Colonic mucosa (tissue), 4 donors: ENCODE data around the gene KDM1A. TPM values are rescaled to one million over a fixed set of nuclear protein-coding genes. Genes with fewer than 3 reads are reported as not detected.

ENCODE experiments used
- DNase-seq: peaks from one replicate; pipeline ENCODE4 v3.0.0-alpha.2; 2020
- H3K27ac ChIP-seq: fragments of 200-600 bp; one replicate; pipeline ENCODE4 v1.8.0; 2021
- H3K27me3 ChIP-seq: fragments of 200-600 bp; one replicate; pipeline ENCODE4 v1.8.0; 2021
- H3K36me3 ChIP-seq: fragments of 200-600 bp; one replicate; pipeline ENCODE4 v1.8.0; 2021
- H3K4me1 ChIP-seq: fragments of 200-600 bp; one replicate; pipeline ENCODE4 v1.8.0; 2021; ENCODE audit warnings: mild to moderate bottlenecking
- H3K4me3 ChIP-seq: fragments of 200-600 bp; one replicate; pipeline ENCODE4 v1.8.0; 2021
- H3K9ac ChIP-seq, 2 donors: one replicate each; pipeline ENCODE4 v1.7.0; 2013; ENCODE audit warnings: control low read depth in 2 of 2, low read depth in 2 of 2, low read length in 2 of 2
- H3K9me3 ChIP-seq: fragments of 200-600 bp; one replicate; pipeline ENCODE4 v1.8.0; 2021
- intact Hi-C: fragments of 100-400 bp; cut with DNase I; formaldehyde crosslinking; loops from one replicate; pipeline ENCODE4 v1.14.1; 2022
- total RNA-seq, 2 donors: library from RNA; stranded (reverse); fragmentation: NEBNext Ultra II Directional in 1 of 2; extraction: Animal tissue kit (Norgen Biotek cat#: 25700) in 1 of 2; gene quantifications; one replicate each; pipeline ENCODE4 v1.2.1, GENCODE V29; 2021
- TF ChIP-seq, protein P1 (sequence below): fragments of 200-600 bp; IDR thresholded peaks from one replicate; pipeline ENCODE4 v1.8.0; 2022; ENCODE audit warnings: antibody characterized with exemption, mild to moderate bottlenecking
- donor health status: healthy.
- donor health status: DM: no; HTN: no; CAD: no.
- donor health status: DM: no; HTN: no; CAD: no.

The KDM1A gene
- total RNA-seq, 2 donors from 2014 or later, result 59.2 to 72.6 TPM

DNA sequence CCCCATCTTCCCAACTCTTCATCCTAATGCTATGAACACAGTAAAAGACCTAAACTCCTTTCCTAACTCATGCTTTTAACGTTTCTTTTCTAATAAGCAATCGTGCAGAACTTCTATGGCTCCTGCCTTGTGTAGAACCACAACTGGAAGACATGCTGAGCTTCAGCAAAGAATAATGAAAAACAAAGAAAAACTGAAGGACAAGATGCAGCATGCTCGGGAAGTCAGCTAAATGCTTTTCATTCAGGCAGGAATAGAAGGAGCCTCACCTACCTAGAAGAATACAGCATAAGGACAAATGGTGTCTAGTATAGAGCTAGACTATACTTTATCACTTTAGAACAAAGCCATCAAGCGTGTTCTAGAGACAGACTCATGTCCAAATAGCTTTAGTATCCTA lies 103.5 kb downstream of the KDM1A start:
- Histone ChIP-seq H3K9me3 (no peaks in the 10 kb centered on the region), H3K27me3 (no peaks in the 10 kb centered on the region), H3K4me3 (no peak overlapping the region), H3K27ac (peak overlapping the region; percentile 14), H3K4me1 (peaks cover 3% of the 10 kb centered on the region), H3K9ac (peak overlapping the region in 1 of 2 donors; percentile 19), H3K36me3 (no peaks in the 10 kb centered on the region)
- intact Hi-C loops, result no loop called here
- DNase-seq, result no peak
- TF ChIP-seq, protein P1, sequence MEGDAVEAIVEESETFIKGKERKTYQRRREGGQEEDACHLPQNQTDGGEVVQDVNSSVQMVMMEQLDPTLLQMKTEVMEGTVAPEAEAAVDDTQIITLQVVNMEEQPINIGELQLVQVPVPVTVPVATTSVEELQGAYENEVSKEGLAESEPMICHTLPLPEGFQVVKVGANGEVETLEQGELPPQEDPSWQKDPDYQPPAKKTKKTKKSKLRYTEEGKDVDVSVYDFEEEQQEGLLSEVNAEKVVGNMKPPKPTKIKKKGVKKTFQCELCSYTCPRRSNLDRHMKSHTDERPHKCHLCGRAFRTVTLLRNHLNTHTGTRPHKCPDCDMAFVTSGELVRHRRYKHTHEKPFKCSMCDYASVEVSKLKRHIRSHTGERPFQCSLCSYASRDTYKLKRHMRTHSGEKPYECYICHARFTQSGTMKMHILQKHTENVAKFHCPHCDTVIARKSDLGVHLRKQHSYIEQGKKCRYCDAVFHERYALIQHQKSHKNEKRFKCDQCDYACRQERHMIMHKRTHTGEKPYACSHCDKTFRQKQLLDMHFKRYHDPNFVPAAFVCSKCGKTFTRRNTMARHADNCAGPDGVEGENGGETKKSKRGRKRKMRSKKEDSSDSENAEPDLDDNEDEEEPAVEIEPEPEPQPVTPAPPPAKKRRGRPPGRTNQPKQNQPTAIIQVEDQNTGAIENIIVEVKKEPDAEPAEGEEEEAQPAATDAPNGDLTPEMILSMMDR, result no peak

DNA sequence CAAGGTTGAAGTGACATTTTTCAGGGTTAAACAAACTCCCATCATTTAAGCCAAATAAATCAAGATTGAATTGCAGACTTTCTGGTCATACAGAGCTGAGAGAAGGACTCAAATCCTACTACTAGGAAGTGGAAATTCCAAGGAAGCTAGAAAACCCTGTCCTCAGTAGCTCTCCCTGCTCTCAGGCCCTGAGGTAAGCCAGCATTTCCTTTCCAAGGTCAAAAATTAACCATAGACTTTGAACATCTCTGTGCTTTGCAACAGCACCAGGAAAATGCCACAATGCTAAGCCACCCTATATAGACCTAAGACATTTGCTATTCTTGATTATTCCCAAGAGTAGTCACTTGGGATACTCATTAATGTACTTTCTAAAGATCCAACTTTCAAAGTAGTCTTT lies 104.3 kb downstream of the KDM1A start:
- Histone ChIP-seq H3K27ac (no peak overlapping the region), H3K4me3 (no peak overlapping the region), H3K9ac (no peak overlapping the region), H3K9me3 (no peaks in the 10 kb centered on the region), H3K4me1 (peaks cover 3% of the 10 kb centered on the region), H3K27me3 (no peaks in the 10 kb centered on the region), H3K36me3 (no peaks in the 10 kb centered on the region)
- intact Hi-C loops, result no loop called here
- peak; percentile 36 for DNase-seq
- TF ChIP-seq, protein P1, result no peak

DNA sequence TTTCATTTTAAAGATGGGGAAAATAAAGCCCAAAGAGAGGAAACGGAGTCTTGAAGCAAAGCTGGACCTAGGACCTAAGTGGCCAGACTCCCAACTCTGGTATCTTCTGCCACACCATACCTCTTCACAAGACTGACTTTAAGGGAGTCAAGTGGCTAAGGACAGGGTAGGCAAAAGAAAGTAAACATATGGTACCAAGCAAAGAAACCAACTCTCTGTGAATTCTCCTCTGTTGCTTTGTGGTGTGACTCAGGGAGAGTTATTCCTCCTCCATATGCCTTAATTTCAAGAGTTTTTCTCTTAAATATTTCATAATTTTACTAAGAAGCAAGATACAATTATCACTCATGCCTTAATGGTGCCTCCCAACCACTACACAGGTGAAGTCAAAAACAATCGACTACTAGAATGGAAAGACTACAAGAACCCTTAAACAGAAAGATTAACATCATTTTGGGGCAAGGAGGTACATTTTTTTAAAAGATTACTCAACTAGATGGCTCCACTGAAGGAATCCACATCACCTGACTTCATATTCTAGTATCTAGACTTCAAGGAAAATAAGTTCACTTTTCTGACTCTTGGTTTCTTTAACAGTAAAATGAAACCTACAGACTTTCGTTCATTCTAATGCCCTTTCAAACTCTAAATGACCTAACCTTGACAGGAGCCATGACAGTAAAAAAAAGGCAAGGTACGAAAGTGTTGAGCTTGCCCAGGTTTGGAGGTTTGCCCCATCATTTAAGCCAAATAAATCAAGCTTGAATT lies 105.2 kb downstream of the KDM1A start:
- intact Hi-C loops, result no loop called here

DNA sequence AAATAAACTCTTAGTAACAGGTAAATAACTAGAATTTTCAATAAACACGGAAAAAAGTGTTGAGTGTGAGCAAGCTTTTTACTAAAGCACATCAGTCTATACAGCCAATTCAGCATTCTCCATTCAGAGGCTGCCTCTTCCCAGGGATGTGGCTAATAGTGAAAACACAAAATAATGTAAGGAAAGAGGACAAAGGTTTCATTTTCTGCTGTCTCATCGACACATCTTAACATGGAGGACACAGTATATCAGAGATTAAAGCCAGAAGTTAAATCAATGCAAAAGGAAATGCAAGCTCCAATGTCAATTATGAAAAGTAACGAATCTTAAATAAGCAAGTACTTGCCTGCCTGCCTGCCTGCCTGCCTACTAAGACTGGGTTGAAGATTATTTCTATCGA lies 106.2 kb downstream of the KDM1A start:
- no peak overlapping the region for H3K4me3 ChIP-seq
- H3K36me3 ChIP-seq, result no peaks in the 10 kb centered on the region
- no peaks in the 10 kb centered on the region for H3K27me3 ChIP-seq
- TF ChIP-seq, protein P1, result no peak
- no peak overlapping the region for H3K27ac ChIP-seq
- peaks cover 3% of the 10 kb centered on the region for H3K4me1 ChIP-seq
- intact Hi-C loops, result no loop called here
- no peak overlapping the region for H3K9ac ChIP-seq
- no peak for DNase-seq
- H3K9me3 ChIP-seq, result no peaks in the 10 kb centered on the region

More for the DNA sequence above, 105.2 kb downstream of the KDM1A start:
- H3K27me3 ChIP-seq, result no peaks in the 10 kb centered on the region
- no peak for DNase-seq
- no peak overlapping the region for H3K4me3 ChIP-seq
- H3K27ac ChIP-seq, result no peak overlapping the region
- TF ChIP-seq, protein P1, result no peak
- no peaks in the 10 kb centered on the region for H3K36me3 ChIP-seq
- H3K4me1 ChIP-seq, result peaks cover 3% of the 10 kb centered on the region
- H3K9ac ChIP-seq, result no peak overlapping the region
- no peaks in the 10 kb centered on the region for H3K9me3 ChIP-seq

DNA sequence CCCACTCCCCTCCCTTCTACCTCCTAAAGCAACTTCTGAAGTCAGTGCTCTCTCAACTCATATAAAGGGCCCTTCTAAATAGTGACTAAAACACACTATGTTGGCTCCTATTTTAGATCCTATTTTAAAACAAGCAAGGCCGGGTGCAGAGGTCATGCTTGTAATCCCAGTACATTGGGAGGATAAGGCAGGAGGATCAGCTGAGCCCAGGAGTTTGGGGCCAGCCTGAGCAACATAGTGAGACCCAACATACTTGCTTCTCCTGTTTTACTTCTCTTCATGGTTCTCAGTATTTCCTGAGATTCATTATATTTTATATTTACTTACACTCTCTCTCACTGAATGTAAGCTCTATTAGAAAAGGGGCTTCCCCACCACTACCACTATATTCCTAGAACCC lies 106.9 kb downstream of the KDM1A start:
- no peaks in the 10 kb centered on the region for H3K36me3 ChIP-seq
- no peaks in the 10 kb centered on the region for H3K27me3 ChIP-seq
- H3K4me1 ChIP-seq, result peaks cover 3% of the 10 kb centered on the region
- H3K9me3 ChIP-seq, result no peaks in the 10 kb centered on the region
- no peak for DNase-seq
- H3K27ac ChIP-seq, result no peak overlapping the region
- intact Hi-C loops, result no loop called here
- H3K9ac ChIP-seq, result no peak overlapping the region
- no peak overlapping the region for H3K4me3 ChIP-seq
- TF ChIP-seq, protein P1, result no peak
